HK-2 (cell line): ENCODE measurements around the gene IFITM5.

Source experiments
- DNase-seq: peaks from one replicate; pipeline ENCODE4 v3.0.0-alpha.2; 2018; ENCODE audit not compliant: unreplicated experiment

Gene IFITM5

GRCh38 chr11:267491-267994, 31.8 kb downstream of the IFITM5 start:
- DNase-seq: no peak

- DNase-seq: no peak
Measured at GRCh38 chr11:266676-267439, 32.5 kb downstream of the IFITM5 start.

- no peak for DNase-seq
Measured at GRCh38 chr11:261624-262023, 37.7 kb downstream of the IFITM5 start.

- DNase-seq: no peak
Measured at GRCh38 chr11:259413-259812, 39.9 kb downstream of the IFITM5 start.

- no peak for DNase-seq
Measured at GRCh38 chr11:257766-258493, 41.4 kb downstream of the IFITM5 start.

GRCh38 chr11:256952-257737, 42.2 kb downstream of the IFITM5 start:
- no peak for DNase-seq

- DNase-seq: no peak
Measured at GRCh38 chr11:255816-256215, 43.5 kb downstream of the IFITM5 start.

GRCh38 chr11:255176-255575, 44.1 kb downstream of the IFITM5 start:
- DNase-seq: no peak

GRCh38 chr11:253886-254270, 45.4 kb downstream of the IFITM5 start:
- no peak for DNase-seq

- DNase-seq: no peak
Measured at GRCh38 chr11:253160-253885, 46.0 kb downstream of the IFITM5 start.

- no peak for DNase-seq
Measured at GRCh38 chr11:252666-253065, 46.7 kb downstream of the IFITM5 start.

GRCh38 chr11:251550-251949, 47.8 kb downstream of the IFITM5 start:
- DNase-seq: no peak

GRCh38 chr11:250740-251299, 48.5 kb downstream of the IFITM5 start:
- peak; percentile 33 for DNase-seq

GRCh38 chr11:250274-250673, 49.1 kb downstream of the IFITM5 start:
- no peak for DNase-seq

GRCh38 chr11:249062-249461, 50.3 kb downstream of the IFITM5 start:
- no peak for DNase-seq
